HL-60 (cell line): ENCODE results near the gene MMP10.

Source experiments
- DNase-seq, 2 experiments: peaks; one replicate each; pipeline ENCODE4 v3.0.0-alpha.2; 2010 to 2020; ENCODE audit warnings: low read depth in 1 of 2, low spot score in 1 of 2
- H3K27ac ChIP-seq: fragments of 250-450 bp; sonication (Bioruptor Pico); replicated peaks from 2 replicates; pipeline ENCODE4 v1.5.1; 2020; ENCODE audit warnings: mild to moderate bottlenecking, moderate library complexity
- H3K27me3 ChIP-seq: fragments of 250-450 bp; sonication (Bioruptor Pico); 2 replicates; pipeline ENCODE4 v1.5.1; 2021; ENCODE audit warnings: mild to moderate bottlenecking, moderate library complexity; ENCODE audit not compliant: insufficient read depth, poor library complexity, severe bottlenecking
- H3K4me3 ChIP-seq: replicated peaks from 2 replicates; pipeline ENCODE4 v1.5.1; 2011; ENCODE audit warnings: mild to moderate bottlenecking, control low read depth, low read length; ENCODE audit not compliant: insufficient read depth
- CTCF ChIP-seq: IDR thresholded peaks from one replicate; pipeline ENCODE4 v1.5.1; 2011; ENCODE audit warnings: low read length, control low read depth, inconsistent platforms; ENCODE audit not compliant: insufficient read depth
- GABPA ChIP-seq: IDR thresholded peaks from 2 replicates; pipeline ENCODE4 v1.6.1; 2012; ENCODE audit warnings: low read depth
- POLR2AphosphoS5 ChIP-seq: IDR thresholded peaks from 2 replicates; pipeline ENCODE4 v1.6.1; 2012; ENCODE audit warnings: low read depth
- REST ChIP-seq: IDR thresholded peaks from 2 replicates; pipeline ENCODE4 v1.6.1; 2012; ENCODE audit warnings: low read depth; ENCODE audit not compliant: insufficient replicate concordance
- SPI1 ChIP-seq: IDR thresholded peaks from 2 replicates; pipeline ENCODE4 v1.6.1; 2012; ENCODE audit warnings: low read depth, mild to moderate bottlenecking, borderline replicate concordance

MMP10 gene

GRCh38 chr11:102813484-102813883, 33.1 kb upstream of the MMP10 start:
- Histone ChIP-seq H3K4me3 (no peak overlapping the region), H3K27ac (no peak overlapping the region), H3K27me3 (no peaks in the 10 kb centered on the region)
- TF ChIP-seq POLR2AphosphoS5 (no peak), SPI1 (no peak), REST (no peak), GABPA (no peak), CTCF (no peak)
- no peak for DNase-seq

- DNase-seq, result no peak
- Histone ChIP-seq H3K27me3 (no peaks in the 10 kb centered on the region), H3K4me3 (no peak overlapping the region), H3K27ac (no peak overlapping the region)
- TF ChIP-seq CTCF (no peak), SPI1 (no peak), GABPA (no peak), POLR2AphosphoS5 (no peak), REST (no peak)
Measured at GRCh38 chr11:102812188-102812587, 31.8 kb upstream of the MMP10 start.

GRCh38 chr11:102810950-102811660, 30.7 kb upstream of the MMP10 start:
- TF ChIP-seq GABPA (no peak), SPI1 (no peak), REST (no peak), CTCF (no peak), POLR2AphosphoS5 (no peak)
- no peak for DNase-seq
- H3K27me3 ChIP-seq, result no peaks in the 10 kb centered on the region
- no peak overlapping the region for H3K4me3 ChIP-seq
- no peak overlapping the region for H3K27ac ChIP-seq
